Esophagus squamous epithelium (tissue), 4 donors: Measurements from ENCODE around the gene DTX2.
"Not testable (repeated sequence)": the region's sequence is repeated elsewhere in the genome, so short reads cannot be mapped to it uniquely, and the experiment has no call there.

ENCODE experiments used
- POLR2A ChIP-seq, 4 donors: fragments of 450-650 bp; IDR thresholded peaks; one replicate each; pipeline ENCODE4 v1.6.1; 2017; ENCODE audit warnings: antibody characterized with exemption in 4 of 4, mild to moderate bottlenecking in 4 of 4, moderate library complexity in 3 of 4
- TF ChIP-seq, protein P1 (sequence below), 6 experiments: fragments of 450-650 bp in 4 of 6; fragments of 200-600 bp in 2 of 6; sonication (generic) in 2 of 6; IDR thresholded peaks; one replicate each; pipeline ENCODE4 v1.5.1; 2016 to 2019; ENCODE audit warnings: antibody characterized with exemption in 6 of 6, mild to moderate bottlenecking in 4 of 6, moderate library complexity in 4 of 6

DNA sequence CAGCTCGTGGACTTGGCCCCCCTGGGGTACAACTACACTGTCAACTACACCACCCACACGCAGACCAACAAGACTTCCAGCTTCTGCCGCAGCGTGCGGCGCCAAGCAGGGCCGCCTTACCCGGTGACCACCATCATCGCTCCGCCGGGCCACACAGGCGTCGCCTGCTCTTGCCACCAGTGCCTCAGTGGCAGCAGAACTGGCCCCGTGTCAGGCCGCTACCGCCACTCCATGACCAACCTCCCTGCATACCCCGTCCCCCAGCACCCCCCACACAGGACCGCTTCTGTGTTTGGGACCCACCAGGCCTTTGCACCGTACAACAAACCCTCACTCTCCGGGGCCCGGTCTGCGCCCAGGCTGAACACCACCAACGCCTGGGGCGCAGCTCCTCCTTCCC is 21.2 kb downstream of the DTX2 start:
- not testable (repeated sequence) for TF ChIP-seq POLR2A (IDR thresholded peaks at IDR 0.05)
- TF ChIP-seq, protein P1, sequence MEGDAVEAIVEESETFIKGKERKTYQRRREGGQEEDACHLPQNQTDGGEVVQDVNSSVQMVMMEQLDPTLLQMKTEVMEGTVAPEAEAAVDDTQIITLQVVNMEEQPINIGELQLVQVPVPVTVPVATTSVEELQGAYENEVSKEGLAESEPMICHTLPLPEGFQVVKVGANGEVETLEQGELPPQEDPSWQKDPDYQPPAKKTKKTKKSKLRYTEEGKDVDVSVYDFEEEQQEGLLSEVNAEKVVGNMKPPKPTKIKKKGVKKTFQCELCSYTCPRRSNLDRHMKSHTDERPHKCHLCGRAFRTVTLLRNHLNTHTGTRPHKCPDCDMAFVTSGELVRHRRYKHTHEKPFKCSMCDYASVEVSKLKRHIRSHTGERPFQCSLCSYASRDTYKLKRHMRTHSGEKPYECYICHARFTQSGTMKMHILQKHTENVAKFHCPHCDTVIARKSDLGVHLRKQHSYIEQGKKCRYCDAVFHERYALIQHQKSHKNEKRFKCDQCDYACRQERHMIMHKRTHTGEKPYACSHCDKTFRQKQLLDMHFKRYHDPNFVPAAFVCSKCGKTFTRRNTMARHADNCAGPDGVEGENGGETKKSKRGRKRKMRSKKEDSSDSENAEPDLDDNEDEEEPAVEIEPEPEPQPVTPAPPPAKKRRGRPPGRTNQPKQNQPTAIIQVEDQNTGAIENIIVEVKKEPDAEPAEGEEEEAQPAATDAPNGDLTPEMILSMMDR (IDR thresholded peaks at IDR 0.05): not testable (repeated sequence)
